GM21526 (cell line): Measurements from ENCODE around the gene PNLIP.

Source experiments
- ATAC-seq: cut with Tn5 transposase; IDR thresholded peaks from one replicate; pipeline ENCODE4 v1.9.1; 2021; ENCODE audit warnings: moderate library complexity; ENCODE audit not compliant: unreplicated experiment, low FRiP score

Gene PNLIP

GRCh38 chr10:116567335-116567734, 21.6 kb downstream of the PNLIP start:
- no peak for ATAC-seq

DNA sequence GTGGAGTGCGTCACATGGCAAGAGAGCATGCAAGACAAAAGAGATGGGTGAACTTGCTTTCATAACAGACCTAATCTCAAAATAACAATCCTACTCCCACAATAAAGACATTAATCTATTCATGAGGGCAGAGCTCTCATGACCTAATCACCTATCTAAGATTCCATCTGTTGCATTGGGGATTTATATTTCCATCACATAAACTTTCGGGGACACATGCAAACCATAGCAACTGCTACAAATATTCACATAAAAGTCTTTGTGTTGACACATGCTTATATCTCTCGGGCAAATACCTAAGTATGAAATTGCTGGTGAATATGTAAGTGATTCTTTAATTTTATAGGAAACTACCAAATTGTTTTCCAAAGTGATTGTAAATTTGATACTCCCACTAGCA, 29.1 kb downstream of the PNLIP start:
- ATAC-seq: no peak

DNA sequence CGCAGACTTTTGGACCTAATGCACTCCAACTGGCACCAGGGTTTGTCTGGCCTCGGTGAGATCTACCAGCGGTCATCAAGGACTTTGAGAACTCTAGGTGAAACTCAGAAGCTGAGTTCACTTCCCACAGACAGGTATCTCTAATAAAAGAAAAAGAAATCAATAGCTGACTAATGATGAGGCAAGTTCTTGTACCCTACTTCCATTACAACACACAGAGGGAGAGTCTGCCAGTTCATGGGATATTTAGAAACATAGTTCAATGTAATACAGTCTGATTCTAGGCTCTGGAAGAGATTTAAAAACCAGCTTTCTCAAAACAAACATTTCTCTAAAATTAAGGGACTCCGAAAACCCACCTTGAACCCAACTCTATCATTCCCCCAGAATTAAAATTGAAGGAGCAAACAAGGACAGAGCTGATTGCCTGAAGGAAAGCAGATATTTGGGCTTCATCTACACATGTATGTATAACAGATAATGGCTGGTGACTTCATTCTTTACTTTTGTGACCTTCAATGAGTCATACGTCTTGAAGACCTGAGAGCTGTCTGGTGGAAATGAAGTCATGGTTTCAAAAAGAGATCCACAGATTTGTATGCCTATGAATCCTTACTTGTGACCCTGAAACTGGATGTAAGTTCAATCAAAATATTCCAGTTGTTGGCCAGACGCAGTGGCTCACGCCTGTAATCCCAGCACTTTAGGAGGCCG, 42.3 kb downstream of the PNLIP start:
- no peak for ATAC-seq

- no peak for ATAC-seq
Observed at GRCh38 chr10:116588995-116589394, 43.3 kb downstream of the PNLIP start.

GRCh38 chr10:116589926-116590325, 44.2 kb downstream of the PNLIP start:
- ATAC-seq: no peak

DNA sequence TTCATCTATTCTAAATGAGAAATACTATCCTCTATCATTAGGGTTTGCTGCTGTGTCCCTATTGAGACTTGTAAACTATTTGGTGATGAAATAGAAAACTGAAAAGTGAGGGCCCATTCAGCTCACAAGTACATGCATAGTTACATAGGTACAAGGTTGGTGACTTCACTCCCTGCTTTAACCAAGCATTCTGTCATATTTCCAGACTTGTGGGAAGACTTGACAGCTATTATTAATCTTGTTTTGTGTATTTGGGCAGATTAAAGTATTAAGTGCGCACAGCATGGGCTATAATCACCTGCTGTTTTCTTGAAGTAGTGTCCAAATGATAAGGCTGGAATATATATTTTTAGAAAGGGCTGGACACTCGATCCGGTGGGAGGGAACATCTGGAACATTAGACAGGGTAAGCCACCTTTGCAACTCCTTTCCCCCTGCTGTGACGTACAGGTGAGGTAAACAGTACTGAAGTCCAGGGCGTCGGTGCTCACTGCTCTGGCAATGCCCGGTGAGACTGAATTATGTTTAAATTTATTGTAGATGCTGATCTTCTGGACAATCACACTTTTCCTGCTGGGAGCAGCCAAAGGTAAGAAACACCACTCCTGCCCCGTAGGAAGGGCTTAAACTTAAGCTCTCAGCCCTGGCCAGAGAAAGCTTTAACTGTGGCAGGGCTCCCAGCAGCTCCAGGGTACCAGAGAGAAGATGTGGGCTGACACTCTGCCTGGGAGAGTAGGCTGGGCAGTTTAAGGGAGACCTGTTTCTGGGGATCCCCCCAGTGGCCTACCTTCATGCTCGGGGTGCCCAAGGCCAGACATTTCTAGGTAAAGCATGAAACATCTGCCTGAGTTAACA, 45.1 kb downstream of the PNLIP start, which contains the start of gene PNLIPRP1:
TSS of gene PNLIPRP1 (plus strand) at position 370 of the 855 bp plus-strand sequence. CDS start at position 541, 171 bp downstream.
- ATAC-seq: no peak

GRCh38 chr10:116593139-116593740, 47.5 kb downstream of the PNLIP start:
- no peak for ATAC-seq

- ATAC-seq: no peak
Observed at GRCh38 chr10:116594525-116595035, 48.8 kb downstream of the PNLIP start.

DNA sequence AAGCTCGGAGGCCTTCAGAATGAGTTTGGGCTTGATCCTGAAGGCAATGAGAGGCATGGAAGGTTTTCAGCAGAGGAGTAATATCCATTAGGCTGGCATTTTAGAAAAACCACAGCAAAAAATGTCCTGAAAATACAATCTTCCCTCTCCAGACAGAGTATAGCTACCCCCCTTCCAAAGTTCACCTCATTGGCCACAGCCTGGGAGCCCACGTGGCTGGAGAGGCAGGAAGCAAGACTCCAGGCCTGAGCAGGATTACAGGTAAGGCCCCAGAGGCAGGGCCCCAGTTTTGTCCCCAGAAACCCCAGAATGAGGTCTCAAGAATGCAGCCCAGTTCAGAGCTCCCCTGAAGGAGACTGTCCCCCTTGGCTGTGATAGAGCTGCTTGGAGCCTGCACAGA, 50.3 kb downstream of the PNLIP start:
- ATAC-seq: no peak

DNA sequence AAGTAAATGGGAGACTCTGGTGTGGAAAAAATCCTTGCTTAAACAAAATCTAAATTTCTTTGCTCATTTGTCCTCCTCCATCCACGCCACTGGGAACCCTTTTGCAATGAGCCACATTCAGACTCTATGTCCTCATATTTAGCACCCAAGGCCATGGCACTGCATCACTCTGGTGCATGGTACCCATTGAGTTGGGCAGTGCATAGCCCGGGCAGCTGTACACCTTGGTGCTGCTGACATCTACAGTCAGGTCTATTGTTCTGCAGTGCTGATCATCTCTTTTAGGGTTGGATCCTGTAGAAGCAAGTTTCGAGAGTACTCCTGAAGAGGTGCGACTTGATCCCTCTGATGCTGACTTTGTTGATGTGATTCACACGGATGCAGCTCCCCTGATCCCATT, 51.8 kb downstream of the PNLIP start:
- no peak for ATAC-seq

DNA sequence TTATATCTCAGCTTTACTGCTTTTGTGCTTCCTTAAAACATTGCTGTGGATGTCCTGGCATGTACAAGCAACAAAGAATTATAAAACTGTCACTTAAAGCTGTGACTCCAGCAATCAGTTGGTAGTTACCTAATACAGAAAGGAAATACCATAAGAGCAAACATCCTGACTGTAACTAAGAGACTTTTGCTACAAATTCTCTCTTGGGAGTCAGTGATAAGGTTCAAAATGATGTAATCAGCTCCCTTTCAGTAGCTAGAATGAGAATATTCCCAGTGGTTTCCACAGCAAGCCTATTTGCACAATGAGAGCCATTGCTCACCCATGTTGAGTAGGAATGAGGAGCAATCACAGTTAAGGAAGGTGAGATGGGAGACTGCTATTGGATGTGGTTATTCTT, 52.6 kb downstream of the PNLIP start:
- no peak for ATAC-seq

GRCh38 chr10:116599991-116600390, 54.3 kb downstream of the PNLIP start:
- no peak for ATAC-seq

- no peak for ATAC-seq
Observed at GRCh38 chr10:116602648-116603400, 57.1 kb downstream of the PNLIP start.

DNA sequence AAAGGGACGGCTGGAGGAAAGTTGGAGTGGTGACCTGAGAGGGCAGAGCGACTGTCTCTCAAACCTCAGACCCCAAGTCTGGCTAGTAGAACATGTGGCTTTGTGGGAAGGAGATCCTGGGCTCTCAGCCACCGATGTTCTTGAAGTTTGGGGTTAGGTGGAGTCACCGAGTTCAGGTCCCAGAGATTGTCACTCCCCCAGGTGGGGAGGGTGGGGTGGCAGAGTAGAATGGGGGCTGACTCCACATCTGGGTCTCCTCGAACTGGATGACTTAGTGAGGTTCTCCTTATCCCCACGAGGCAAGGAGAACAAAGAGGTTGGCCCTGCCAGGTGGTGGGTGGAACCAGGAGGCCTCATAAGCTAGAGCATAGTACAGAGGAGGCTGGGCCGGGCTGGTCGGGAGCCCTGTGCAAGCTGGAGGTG, 60.3 kb downstream of the PNLIP start:
- no peak for ATAC-seq

- no peak for ATAC-seq
Observed at GRCh38 chr10:116607336-116607735, 61.6 kb downstream of the PNLIP start.

GRCh38 chr10:116608686-116609594, 63.2 kb downstream of the PNLIP start:
- ATAC-seq: no peak

GRCh38 chr10:116610443-116611152, 64.9 kb downstream of the PNLIP start:
- no peak for ATAC-seq

DNA sequence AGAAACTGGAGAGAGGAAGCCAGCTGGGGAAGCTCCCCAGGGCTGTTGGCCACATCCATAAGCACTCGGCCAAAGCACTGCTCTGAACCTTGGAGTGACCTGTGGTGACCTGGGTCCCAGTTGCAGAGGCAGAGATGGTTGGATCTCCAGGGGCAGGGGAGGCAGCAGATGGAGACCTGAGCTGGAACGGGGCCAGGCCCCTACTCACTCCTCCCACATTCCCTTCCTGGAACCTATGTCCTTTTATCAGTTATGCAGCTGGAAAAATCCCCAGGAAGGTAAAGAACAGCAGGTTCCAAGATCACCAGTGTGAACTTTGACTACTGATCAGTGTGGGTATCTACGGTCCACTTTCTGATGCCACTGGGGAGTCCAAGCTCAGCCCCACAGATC, 65.4 kb downstream of the PNLIP start:
- ATAC-seq: no peak
